ENCODE data around the gene BCL7A. TPM values are rescaled to one million over a fixed set of nuclear protein-coding genes. Genes with fewer than 3 reads are reported as not detected.

The BCL7A gene
- total and polyA plus RNA-seq, 4 donors: 3.5 to 8.3 (median 4.9) TPM

DNA sequence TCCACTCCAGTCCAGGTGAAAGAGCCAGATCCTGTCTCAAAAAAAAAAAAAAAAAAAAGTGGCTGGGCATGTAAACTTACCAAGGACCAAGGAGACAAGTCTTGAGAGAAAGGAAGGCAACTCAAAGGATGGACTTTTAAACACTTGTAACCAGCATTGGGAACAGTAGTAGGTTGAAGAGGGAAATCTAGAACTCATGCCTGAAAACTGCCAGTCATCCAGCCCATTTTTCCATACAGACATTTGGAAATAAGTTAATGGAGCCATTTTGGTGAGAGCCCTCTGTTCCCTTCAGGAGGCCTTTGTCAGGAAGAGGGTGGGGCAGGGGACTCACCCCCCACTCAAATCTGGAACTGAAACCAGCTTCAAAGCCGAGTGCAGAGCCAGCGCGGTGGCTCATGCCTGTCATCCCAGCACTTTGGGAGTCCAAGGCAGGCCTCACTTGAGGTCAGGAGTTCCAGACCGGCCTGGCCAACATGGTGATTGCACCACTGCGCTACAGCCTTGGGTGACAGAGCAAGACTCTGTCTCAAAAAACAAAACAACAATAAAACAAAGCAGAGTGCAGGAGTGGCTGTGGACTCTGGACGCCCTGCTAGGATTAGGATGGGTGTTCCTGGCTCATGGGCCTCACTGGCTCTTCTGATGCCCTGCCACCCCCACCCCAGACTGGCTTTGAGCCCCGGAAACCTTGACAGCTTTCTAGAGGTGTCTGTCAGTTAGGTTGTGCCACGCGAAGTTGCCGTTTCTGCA is 55.2 kb downstream of the BCL7A start:
- 81% methylated on average over 10 of the region's 10 CpGs for WGBS
- no peaks in the 10 kb centered on the region for H3K27me3 ChIP-seq (ENCODE audit: control insufficient read depth in 4 of 4, insufficient read depth in 4 of 4, low read length in 3 of 4)
- no peaks in the 10 kb centered on the region for H3K36me3 ChIP-seq (ENCODE audit: control insufficient read depth in 4 of 4, insufficient read depth in 3 of 4, low read depth in 1 of 4, low read length in 3 of 4)
- no peak for DNase-seq (ENCODE audit: low spot score)
- H3K4me1 ChIP-seq (ENCODE audit: control insufficient read depth in 4 of 4, insufficient read depth in 4 of 4, low read length in 3 of 4): peaks cover 8 to 45% (median 23%) of the 10 kb centered on the region in 4 donors
- no peak overlapping the region for H3K9ac ChIP-seq (ENCODE audit: low read depth in 1 of 2, low read length in 2 of 2)
- TF ChIP-seq, protein P1, sequence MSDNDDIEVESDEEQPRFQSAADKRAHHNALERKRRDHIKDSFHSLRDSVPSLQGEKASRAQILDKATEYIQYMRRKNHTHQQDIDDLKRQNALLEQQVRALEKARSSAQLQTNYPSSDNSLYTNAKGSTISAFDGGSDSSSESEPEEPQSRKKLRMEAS (IDR thresholded peaks at IDR 0.05): no peak
- TF ChIP-seq RXRA (IDR thresholded peaks at IDR 0.05) (no peak), RAD21 (IDR thresholded peaks at IDR 0.05) (no peak), GABPA (IDR thresholded peaks at IDR 0.05 in 1 of 2, conservative IDR thresholded peaks at IDR 0.05 in 1 of 2) (no peak), EGR1 (IDR thresholded peaks at IDR 0.05; ENCODE audit: low read depth in 2 of 2) (no peak), SP1 (IDR thresholded peaks at IDR 0.05) (no peak), FOXA1 (IDR thresholded peaks at IDR 0.05) (no peak), HNF4A (conservative IDR thresholded peaks at IDR 0.05) (no peak), YY1 (IDR thresholded peaks at IDR 0.05) (no peak)
- TF ChIP-seq, protein P2, sequence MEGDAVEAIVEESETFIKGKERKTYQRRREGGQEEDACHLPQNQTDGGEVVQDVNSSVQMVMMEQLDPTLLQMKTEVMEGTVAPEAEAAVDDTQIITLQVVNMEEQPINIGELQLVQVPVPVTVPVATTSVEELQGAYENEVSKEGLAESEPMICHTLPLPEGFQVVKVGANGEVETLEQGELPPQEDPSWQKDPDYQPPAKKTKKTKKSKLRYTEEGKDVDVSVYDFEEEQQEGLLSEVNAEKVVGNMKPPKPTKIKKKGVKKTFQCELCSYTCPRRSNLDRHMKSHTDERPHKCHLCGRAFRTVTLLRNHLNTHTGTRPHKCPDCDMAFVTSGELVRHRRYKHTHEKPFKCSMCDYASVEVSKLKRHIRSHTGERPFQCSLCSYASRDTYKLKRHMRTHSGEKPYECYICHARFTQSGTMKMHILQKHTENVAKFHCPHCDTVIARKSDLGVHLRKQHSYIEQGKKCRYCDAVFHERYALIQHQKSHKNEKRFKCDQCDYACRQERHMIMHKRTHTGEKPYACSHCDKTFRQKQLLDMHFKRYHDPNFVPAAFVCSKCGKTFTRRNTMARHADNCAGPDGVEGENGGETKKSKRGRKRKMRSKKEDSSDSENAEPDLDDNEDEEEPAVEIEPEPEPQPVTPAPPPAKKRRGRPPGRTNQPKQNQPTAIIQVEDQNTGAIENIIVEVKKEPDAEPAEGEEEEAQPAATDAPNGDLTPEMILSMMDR (IDR thresholded peaks at IDR 0.05; ENCODE audit: low read depth, low read length, missing input control): no peak
- TF ChIP-seq, protein P3, sequence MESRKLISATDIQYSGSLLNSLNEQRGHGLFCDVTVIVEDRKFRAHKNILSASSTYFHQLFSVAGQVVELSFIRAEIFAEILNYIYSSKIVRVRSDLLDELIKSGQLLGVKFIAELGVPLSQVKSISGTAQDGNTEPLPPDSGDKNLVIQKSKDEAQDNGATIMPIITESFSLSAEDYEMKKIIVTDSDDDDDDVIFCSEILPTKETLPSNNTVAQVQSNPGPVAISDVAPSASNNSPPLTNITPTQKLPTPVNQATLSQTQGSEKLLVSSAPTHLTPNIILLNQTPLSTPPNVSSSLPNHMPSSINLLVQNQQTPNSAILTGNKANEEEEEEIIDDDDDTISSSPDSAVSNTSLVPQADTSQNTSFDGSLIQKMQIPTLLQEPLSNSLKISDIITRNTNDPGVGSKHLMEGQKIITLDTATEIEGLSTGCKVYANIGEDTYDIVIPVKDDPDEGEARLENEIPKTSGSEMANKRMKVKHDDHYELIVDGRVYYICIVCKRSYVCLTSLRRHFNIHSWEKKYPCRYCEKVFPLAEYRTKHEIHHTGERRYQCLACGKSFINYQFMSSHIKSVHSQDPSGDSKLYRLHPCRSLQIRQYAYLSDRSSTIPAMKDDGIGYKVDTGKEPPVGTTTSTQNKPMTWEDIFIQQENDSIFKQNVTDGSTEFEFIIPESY (IDR thresholded peaks at IDR 0.05): no peak
- TF ChIP-seq, protein P4, sequence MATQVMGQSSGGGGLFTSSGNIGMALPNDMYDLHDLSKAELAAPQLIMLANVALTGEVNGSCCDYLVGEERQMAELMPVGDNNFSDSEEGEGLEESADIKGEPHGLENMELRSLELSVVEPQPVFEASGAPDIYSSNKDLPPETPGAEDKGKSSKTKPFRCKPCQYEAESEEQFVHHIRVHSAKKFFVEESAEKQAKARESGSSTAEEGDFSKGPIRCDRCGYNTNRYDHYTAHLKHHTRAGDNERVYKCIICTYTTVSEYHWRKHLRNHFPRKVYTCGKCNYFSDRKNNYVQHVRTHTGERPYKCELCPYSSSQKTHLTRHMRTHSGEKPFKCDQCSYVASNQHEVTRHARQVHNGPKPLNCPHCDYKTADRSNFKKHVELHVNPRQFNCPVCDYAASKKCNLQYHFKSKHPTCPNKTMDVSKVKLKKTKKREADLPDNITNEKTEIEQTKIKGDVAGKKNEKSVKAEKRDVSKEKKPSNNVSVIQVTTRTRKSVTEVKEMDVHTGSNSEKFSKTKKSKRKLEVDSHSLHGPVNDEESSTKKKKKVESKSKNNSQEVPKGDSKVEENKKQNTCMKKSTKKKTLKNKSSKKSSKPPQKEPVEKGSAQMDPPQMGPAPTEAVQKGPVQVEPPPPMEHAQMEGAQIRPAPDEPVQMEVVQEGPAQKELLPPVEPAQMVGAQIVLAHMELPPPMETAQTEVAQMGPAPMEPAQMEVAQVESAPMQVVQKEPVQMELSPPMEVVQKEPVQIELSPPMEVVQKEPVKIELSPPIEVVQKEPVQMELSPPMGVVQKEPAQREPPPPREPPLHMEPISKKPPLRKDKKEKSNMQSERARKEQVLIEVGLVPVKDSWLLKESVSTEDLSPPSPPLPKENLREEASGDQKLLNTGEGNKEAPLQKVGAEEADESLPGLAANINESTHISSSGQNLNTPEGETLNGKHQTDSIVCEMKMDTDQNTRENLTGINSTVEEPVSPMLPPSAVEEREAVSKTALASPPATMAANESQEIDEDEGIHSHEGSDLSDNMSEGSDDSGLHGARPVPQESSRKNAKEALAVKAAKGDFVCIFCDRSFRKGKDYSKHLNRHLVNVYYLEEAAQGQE (IDR thresholded peaks at IDR 0.05): no peak
- H3K27ac ChIP-seq (ENCODE audit: low read depth in 1 of 2, low read length in 2 of 2): no peak overlapping the region
- H3K9me3 ChIP-seq (ENCODE audit: control insufficient read depth in 4 of 4, low read length in 3 of 4): no peaks in the 10 kb centered on the region
- no peak overlapping the region for H3K4me3 ChIP-seq (ENCODE audit: low read depth in 1 of 3, low read length in 3 of 3)
